Breast epithelium (tissue), 3 donors: ENCODE results near the gene SUMO2.

Experiments used
- POLR2A ChIP-seq: fragments of 450-650 bp; IDR thresholded peaks from one replicate; pipeline ENCODE4 v1.6.1; 2016; ENCODE audit warnings: antibody characterized with exemption, mild to moderate bottlenecking, moderate library complexity
- TF ChIP-seq, protein P1 (sequence below), 3 donors: fragments of 450-650 bp; IDR thresholded peaks; one replicate each; pipeline ENCODE4 v1.5.1; 2016 to 2017; ENCODE audit warnings: antibody characterized with exemption in 3 of 3, mild to moderate bottlenecking in 3 of 3, moderate library complexity in 3 of 3

- TF ChIP-seq, protein P1, sequence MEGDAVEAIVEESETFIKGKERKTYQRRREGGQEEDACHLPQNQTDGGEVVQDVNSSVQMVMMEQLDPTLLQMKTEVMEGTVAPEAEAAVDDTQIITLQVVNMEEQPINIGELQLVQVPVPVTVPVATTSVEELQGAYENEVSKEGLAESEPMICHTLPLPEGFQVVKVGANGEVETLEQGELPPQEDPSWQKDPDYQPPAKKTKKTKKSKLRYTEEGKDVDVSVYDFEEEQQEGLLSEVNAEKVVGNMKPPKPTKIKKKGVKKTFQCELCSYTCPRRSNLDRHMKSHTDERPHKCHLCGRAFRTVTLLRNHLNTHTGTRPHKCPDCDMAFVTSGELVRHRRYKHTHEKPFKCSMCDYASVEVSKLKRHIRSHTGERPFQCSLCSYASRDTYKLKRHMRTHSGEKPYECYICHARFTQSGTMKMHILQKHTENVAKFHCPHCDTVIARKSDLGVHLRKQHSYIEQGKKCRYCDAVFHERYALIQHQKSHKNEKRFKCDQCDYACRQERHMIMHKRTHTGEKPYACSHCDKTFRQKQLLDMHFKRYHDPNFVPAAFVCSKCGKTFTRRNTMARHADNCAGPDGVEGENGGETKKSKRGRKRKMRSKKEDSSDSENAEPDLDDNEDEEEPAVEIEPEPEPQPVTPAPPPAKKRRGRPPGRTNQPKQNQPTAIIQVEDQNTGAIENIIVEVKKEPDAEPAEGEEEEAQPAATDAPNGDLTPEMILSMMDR (IDR thresholded peaks at IDR 0.05), result no peak
- TF ChIP-seq POLR2A, result no peak
Observed at GRCh38 chr17:75188614-75189013, 5.9 kb upstream of the SUMO2 start.
